NT2/D1 (cell line): ENCODE data around the gene NDUFB5.

Experiments used
- SUZ12 ChIP-seq: IDR thresholded peaks from 2 replicates; pipeline ENCODE4 v1.6.1; 2011; ENCODE audit not compliant: insufficient read length, insufficient read depth; ENCODE audit errors: extremely low read depth
- YY1 ChIP-seq: IDR thresholded peaks from 2 replicates; pipeline ENCODE4 v1.6.1; 2011; ENCODE audit not compliant: insufficient read length, insufficient read depth
- ZNF274 ChIP-seq: IDR thresholded peaks from 2 replicates; pipeline ENCODE4 v1.6.1; 2011; ENCODE audit warnings: mild to moderate bottlenecking, low read depth, low read length

DNA sequence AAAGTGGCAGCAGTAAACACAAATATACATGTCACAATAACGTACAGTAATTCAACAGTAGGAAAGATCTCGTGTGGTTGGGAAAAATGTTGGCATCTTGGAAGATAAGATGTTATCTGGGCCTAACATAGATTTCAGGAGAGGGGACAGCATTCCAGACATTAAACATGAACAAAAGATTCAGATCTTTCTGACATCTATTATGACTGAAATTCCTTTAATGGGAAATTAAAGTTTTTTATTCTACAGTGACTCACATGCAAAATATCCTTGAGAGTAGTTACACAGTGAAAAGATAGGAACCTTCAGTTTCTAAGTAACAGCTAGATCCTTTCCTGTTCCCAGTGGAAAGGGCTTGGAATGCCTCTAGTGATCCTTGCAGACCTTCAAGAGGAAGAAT is 9.2 kb downstream of the NDUFB5 start:
- TF ChIP-seq ZNF274, result no peak
- no peak for TF ChIP-seq SUZ12
- TF ChIP-seq YY1, result no peak
